Activated effector memory CD4-positive, alpha-beta T cell treated with Interleukin-2 at 50 U/mL for 16 hours (primary cell): ENCODE measurements around the gene NME3.
"Not testable (repeated sequence)": the region's sequence is repeated elsewhere in the genome, so short reads cannot be mapped to it uniquely, and the experiment has no call there.

Source experiments
- DNase-seq: peaks from one replicate; pipeline ENCODE4 v3.0.0-alpha.2; 2020

The NME3 gene

DNA sequence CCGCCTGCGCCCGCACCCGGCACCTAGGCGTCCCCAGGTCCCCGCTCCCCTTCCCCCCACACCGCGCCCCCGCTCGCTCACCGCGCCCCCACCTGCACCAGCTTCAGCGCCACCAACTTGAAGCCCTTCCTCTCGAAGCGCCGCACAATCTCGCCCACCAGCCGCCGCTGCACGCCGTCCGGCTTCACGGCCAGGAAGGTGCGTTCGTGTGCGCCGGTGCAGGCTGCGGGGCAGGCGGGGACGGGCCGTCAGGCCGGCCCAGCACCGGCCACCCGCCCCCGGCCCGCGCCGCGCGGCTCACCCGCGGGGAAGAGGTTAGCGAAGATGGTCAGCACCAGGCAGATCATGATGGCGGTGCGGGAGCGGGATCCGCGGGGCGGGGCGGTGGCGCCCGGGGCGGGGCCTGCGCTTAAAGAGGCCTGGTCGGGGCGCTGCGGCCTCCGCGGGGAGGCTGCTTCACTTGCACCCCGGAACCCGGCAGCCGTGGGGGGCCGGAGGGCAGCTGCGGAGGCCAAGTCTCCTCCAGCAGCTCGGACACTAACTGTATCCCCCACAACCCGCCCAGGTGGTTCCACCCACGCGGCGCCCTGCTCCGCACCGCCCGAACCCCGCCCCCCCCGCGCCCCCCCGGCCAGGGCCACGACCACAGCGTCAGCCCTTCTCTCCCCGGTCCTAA, at the start of gene NME3:
TSS of gene NME3 (minus strand) at position 356 of the 676 bp plus-strand sequence. CDS start at position 347, 9 bp downstream.
- DNase-seq, result peak; percentile 73

DNA sequence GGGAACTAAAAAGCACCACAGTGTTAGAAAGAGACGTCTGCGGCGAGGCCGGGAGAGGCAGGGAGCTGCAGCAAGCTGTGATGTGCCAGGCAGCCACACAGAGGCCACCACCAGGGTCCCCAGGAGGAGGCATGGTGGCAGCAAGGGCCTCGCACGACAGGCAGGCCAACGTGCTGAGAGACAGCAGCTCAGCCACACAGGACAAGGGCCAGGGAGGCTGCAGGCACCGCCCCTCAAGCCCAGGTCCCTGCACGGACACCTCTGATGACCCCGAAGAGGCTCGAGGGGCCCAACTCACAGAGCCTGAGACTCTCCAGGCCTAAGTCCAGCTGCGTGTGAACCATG, 49.6 kb upstream of the NME3 start:
- DNase-seq, result no peak

DNA sequence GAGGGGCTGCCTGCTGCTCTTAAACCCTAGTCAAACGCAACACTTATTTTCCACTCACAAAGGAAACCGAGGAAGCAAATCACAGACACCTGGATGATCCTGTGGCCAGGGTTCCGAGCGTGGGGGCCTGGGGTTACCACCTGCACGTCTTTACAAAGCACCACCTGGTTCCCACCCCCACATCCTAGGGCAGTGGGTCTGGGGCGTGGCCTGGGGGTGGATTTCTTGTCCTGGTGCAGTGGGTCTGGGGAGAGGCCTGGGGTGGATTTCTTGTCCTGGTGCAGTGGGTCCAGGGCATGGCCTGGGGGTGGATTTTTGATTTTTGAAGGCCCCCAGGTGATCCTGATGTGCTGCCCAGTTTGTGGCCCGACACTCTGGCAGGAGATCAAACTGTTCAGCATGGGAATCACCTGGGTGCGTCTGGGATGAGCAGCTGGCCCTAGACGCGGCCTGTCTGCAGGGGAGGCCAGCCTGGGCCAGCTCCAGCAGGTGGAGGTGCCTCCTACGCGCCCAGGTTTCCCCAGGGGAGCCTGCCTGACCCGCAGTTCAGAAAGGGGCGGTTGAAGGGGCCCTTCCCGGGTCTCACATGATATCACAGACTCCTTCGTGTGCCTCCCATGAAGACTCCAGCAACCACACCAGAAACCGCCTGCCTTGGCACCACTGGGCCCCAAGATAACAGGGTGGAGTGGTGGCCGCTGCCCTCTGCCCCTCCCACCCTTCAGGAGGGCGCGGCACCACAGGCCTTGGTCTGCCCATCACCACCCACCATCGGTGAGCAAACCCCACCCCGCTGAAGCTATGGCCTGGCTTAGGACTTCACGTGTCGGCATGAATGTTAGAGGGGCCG, 49.0 kb upstream of the NME3 start:
- DNase-seq, result no peak

DNA sequence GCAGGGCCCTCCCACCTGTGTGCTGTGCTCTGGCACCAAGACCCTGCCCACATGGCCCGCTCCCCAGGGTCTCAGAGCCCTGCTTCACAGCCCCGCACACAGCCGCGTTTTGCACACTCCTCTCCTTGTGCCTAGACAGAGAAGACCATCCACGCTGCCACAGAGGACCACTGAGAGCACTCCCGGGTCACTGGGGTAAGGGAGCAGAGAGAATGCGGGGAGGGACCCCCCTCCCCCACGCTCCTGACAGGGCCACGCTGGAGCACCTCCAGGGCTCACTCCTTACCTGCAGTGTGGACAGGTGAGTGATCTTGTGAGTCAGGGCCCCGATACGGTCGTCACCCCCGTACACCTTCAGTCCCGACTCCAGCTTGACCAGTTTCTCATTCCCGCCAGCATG, 48.3 kb upstream of the NME3 start:
- DNase-seq, result no peak

DNA sequence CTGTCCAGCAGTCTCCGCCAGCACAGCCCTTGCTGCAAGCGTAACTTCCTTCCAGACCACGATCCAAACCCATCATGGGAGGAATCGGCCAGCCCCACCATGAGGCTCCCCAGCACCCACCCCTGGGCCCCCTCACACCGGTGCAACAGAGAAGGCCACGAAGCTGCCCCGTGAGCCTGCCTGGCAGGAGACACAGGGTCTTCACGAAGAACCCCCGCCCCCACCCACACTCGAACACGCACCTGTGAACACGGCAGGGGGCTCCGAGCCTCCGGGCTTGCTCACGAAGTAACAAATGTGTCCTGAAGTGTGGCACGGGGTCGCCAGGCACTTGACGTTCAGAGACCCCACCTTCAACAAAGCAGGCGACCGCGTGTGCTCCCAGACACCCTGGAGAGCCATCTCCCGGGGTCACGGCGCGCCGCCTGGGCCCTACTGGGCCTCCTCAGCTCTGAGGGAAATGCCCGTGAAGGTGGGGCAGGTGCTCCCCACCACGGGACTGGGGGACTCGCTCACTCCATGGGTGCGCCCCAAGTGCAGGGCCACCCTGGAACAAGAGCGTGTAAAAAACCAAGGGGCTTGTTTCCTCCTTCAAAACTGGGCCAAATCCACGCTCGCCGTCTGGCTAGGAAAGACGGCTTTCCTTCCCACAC, 47.7 kb upstream of the NME3 start:
- DNase-seq, result no peak

DNA sequence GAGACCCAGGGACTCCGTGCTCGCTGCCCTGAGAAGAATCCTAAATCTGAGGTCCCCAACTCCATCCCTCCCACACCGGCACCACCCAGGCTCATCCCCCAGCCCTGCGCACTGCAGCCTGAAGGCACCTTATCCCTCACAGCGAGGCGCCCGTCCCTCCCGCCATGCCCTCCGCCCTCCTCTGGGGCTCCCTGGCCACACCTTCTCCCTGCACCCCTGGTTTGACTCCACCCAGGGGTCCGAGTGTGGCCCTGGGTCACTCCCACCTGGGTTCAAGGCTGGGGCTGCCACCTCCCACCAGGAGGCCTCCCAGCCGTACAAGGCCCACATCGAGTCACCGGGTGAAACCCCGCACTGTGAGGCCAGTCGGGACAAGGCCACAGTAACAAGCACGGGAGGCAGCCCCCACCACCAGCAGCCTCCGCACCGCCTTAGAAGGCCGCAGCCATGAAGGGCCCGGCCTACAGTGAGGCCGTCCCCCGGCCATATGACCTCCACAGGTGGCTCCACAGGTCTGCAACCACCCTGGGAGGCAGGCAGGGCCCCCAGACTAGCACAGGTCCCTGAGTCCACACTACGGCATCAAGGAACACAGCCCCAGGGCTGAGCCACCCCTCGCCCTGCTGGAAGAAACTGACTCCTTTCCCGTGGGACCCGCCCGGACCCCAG, 47.0 kb upstream of the NME3 start:
- DNase-seq, result no peak

DNA sequence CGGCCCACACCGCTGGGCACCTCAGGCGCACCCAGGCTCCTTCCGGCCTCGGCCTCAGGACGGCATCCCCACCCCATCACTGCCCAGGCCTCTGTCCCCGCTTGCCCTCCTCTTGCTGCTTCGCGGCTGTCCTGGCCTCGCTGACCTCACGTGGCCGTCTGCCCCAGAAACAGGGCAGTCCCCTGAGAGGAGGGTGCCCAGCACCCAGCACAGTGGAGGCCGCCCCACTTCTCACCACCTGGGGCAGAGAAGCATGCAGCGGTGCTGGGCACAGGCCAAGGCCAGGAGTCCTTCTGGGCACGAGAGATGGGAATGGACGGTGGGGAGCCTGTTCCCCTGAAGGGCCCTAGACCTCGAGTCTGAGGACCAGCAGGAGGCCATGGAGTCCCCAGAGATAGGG, 46.4 kb upstream of the NME3 start:
- no peak for DNase-seq

DNA sequence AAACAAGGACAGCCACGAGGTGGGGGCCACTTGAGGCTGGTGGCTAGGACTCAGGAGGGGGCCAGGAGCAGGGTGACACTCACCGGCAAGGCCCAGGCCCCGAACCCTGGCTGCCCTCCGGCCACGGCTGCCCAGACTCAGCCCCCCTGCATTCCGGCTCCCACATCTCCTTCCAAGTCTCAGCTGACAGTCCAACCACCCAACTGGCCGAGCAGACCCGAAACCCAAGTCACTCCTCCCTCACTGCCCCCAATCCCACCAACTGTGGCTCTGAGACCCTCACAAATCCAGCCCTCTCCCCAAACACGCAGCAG, 45.9 kb upstream of the NME3 start:
- no peak for DNase-seq

DNA sequence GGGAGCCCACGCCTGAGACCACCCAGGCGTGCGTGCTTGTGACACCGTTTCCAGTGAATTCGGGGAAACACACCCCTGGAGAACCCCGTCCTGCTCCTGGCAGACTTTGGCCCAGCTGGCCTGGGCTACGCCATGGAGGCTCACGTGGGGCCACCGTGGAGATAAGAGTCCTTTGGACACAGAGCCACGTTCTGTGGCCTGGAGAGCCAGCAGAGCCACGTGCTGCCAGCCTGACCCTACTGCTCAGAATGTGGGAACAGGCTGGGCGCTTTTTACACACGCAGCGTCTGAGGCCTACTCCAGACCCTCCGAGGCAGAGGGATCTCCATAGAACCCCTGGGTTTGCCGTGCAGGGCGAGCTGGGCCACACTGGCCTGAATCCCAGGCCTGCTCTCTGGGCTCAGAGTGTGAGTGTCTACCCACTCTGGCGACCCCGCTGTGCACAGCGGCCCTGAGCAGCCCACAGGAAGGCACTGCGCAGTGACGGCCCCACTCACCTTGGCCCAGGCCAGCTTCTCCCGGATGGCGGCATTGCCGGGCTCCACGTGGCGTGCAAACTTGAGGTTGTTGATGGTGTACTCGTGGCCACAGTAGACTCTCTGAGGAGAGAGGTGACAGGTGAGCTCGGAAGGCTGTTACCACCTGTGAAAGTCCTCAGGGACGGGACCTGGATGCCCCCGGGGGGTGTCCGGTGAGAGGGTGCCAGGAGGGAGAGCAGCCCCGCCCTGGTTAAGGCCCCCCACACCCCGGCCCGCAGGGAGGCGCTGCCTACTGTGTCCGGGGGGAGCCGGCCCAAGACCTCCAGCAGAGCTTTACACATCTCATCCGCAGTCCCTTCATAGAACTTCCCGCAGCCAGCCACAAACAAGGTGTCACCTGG, 45.3 kb upstream of the NME3 start:
- DNase-seq, result no peak

DNA sequence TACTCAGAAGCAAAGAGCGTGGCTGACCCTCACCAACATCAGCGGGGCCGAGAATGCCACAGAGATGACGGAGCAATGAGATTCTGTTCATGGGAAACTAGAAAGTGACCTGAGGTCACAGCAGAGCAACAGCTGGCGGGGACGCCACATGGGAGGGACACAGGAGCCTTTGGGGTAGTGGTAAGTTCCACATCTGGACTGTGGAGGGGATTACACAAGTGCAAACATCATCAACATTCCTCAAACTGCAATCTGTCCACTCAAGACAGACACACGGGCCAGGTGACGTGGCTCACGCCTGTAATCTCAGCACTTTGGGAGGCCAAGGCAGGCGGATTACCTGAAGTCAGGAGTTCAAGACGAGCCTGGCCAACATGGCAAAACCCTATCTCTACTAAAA, 44.1 kb upstream of the NME3 start:
- DNase-seq, result no peak

DNA sequence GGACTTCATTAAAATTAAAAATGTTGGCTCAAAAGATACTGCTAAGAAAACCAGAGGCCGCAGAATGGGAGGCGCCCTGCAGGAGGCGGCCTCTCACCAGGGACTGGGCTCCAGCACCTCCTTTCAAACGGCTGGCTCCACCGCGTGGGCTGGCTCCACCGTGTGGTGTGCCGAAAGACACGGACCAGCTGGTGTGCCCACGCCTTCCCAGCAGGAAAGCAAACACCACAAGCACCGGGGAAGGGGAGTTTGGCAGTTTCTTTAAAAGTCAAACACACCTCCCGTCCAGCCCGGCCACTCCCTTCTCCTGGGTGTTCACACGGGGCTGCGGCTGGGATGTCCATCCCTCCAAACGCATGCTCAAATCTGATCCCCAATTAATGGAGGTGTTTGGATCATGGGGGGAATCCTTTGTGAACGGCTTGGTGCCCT, 41.4 kb upstream of the NME3 start:
- peak; percentile 25 for DNase-seq

DNA sequence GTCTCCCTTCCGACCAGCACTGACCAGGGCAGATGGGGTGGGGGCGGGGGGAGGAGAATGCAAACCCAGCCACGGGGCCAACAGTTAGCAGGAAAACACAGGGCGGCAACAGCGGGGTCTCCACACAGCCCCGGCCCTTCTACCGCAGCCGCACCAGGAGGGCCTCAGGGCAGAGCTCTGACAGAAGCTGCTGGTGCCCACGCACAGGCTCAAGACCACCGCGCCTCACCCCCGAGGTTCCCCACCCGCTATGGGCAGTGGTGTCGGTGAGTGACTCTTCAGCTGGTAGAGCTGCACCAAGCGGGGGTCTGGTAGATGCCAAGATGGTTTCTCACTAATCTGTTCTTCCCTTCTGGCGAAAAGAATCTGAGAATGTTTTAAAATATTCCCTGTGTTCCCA, 39.2 kb upstream of the NME3 start:
- DNase-seq, result no peak

DNA sequence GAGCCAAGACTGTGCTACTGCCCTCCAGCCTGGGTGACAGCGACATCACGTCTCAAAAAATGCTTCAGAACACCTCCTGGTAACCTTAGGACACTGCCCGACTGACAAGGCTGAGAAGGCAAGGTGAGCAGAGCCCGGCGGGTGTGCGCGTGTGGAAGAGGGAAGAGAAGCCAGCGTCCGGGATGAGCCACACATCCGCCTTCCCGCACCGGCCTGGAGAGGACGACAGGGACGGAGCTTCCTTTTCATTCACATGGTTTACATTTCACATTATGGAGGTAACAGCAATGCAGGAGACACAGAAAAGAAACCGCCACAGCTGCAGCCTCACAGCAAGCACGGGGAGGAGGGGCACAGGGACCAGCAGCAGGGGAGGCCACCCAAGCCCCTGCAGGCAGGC, 38.8 kb upstream of the NME3 start:
- DNase-seq, result no peak

DNA sequence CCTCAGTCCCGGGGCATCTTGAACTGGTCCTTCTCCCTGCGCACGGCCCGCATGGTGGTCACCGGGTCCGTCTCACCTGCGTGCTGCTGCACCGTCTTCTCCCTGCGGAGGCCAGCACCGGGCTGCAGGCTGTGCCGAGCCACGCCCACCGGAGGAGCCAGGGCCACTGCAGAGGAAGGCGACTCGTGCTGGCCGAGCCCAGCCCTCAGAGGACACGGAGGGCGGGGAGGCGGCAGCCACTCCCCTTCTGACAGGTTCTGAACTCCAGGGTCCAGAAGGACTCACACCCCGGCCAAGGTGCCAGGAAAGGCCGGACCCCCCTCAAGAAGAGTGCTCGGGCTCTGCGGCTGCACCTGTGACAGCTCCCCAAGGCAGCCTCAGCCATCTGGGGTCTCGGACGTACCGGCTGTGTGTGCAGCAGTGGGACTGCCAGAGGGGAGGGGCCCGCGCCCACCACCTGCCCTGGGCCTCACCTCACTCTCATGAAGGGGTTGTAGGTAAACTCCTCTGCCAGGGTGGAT, 38.0 kb upstream of the NME3 start:
- no peak for DNase-seq

DNA sequence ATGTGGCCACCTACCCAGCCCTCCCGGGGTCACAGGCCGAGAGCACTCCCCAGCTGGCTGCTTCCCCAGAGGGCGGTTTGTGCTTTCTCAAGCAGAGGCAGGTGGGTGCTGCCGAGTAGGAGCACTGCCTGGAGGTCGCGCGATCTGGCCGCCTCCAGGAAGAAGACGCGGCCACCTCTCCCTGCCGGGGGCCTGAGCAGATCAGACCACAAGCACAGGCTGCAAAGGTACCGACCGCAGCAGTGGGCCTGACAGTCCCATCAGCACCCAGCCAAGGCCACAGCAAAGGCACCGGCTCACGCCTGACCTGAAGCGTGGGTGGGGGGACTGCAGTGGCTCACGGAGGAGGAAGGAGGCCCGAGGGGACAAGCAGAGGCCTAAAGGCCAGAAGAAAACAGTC, 37.3 kb upstream of the NME3 start:
- DNase-seq, result no peak

DNA sequence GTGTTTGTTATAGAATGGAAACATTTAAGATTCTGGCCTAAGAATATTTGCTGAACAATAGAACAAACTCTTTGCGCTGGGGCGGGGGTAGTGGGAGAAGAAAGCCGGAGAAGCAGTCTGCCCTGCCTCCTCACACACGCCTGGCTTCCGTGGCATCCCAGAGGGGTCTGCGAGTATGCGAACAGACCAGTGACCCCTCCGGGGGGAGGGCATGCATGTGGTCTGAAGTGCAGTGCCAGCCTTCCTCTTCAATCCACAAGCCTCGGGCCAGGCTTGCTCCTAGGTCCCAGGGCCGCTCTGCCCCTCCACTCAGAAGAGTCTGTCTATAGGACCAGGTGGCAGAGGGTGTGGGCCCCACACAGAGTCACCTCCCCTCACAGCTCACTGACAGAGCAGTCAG, 36.3 kb upstream of the NME3 start:
- no peak for DNase-seq

DNA sequence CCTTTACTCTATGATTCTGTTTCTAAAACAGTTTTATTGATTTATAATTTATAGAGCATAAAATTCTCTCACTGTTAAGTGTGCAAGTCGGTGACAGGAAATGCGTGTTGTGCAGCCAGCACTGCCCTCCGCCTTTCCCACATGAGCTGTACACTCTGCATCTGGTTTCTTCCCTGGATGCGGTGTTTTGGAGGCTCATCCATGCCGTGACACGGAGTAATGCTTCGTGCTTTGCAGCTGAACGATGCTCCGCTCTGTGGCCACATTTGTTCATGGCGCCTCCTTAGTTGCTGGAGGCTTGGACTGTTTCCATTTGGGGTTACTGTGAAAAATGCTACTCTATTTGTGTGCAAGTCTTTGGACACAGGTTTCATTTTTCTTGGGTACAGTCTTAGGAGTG, 29.4 kb upstream of the NME3 start:
- DNase-seq, result no peak

DNA sequence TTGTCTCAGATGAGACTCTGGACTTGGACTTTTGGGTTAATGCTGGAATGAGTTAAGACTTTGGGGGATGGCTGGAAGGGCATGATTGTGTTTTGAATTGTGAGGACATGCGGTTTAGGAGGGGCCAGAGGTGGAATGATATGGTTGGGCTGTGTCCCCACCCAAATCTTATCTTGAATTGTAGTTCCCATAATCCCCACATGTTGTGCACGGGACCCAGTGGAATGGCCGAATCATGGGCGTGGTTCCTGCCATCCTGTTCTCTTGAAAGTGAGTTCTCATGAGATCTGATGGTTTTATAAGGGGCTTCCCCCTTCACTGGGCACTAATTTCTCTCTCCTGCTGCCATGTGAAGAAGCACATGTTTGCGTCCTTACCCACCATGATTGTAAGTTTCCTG, 27.9 kb upstream of the NME3 start:
- DNase-seq, result not testable (repeated sequence)

DNA sequence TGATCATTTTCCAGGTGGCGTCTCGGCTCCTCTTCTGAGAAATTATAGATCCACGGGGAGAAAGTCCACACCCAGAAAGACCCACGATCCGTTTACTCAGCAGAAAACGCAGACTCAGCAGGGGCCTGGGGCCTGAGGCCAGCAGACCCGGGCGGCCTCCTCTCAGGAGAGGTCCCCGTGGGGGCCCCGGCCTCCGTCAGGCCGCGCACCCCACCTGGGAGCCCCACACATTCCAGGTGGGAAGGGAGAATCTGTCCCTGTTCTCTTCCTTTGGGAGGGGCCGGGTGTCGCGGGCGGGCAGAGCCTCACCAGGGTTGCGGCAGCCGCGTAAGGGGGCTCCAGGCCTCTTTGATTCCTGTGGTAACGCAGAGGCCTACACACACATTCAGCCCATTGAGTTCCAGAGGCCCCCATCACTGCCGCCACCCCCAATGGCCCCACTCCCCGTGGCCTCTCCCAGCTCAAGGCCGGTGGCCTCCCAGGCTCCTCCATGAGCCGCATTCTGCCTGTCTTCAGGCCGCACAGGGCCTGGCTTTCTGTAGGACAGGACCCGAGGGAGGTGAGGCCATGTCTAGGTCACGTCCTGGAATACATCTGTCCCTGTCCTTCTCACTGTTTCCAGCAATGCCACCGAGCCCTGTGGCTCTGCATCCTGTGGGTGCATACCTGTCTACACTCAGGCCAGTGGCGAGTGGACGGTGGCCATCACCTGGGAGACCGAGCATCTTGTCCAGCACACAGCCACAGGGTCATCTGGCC, 23.7 kb upstream of the NME3 start:
- DNase-seq, result no peak

DNA sequence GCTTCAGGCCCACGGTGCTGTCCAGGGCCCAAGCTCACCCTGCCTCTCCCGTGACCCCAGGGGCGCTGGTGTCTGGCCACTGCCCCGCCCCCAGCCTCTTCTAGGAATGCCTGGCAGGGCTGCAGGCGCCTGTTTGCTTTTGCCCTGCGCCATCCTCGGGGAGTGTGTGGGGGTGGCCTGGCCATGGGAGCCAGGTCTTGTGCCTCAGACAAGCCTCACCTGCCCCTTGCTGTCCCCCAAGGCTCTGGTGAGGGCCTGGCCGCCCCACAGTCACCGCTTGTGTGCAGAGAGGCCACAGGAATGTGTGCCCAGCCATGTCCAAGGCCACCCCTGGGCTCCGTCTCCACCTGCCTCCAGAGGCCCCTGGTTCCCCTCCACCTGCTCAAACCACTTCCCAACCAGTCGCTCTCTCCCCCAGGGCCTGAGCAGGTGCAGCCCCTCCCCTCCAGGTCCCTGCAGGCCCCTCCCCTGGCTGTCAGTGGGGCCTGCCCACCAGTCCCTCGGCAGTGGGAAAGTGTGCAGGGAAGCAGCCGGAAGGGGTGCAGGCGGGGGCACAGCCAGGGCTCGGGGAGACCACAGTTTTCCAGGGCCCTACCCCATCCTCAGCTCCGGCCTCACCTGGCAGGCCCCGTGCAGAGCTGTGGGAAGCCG, 23.0 kb upstream of the NME3 start:
- no peak for DNase-seq

DNA sequence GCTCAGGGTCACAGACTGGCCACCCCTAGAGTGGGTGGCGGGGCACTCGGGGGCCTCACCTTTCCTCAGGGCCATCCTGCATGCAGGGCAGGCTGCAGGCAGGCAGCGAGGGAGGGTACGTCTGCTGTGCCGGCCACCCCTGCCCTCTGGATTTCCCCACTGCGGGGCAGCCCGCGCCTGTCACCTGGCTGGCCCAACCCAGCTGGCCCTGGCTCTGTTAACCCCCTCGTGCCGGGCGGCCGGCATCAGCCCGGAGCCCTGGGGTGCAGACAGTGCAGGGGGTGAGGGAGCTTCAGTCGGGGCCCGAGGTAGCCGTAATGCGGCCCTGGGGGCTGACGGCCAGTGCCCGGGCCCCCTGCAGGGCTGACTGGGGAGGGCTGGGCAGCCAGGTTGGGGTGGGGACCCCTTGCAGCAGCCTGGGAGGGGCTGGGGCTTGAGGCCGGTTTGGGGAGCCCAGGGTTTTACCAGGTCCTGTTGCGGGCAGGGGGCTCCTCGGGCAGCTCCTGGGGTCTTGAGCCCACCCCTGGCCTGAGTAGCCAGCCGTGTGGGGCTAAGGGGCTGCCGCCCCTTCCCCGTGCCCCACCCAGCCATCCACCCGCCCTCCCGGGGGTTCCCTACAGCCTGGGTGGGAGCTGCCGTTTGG, 22.4 kb upstream of the NME3 start, which contains the start of gene IGFALS:
TSS of gene IGFALS (minus strand) at position 128 of the 643 bp plus-strand sequence. CDS start at position 75, 53 bp downstream.
- no peak for DNase-seq
